ENCODE measurements around the gene CTCF. TPM values are rescaled to one million over a fixed set of nuclear protein-coding genes. Genes with fewer than 3 reads are reported as not detected.
A peak's percentile ranks its signal among the peaks of the same experiment; 100 is the strongest.
"Not testable (repeated sequence)": the region's sequence is repeated elsewhere in the genome, so short reads cannot be mapped to it uniquely, and the experiment has no call there.

Gene CTCF, protein sequence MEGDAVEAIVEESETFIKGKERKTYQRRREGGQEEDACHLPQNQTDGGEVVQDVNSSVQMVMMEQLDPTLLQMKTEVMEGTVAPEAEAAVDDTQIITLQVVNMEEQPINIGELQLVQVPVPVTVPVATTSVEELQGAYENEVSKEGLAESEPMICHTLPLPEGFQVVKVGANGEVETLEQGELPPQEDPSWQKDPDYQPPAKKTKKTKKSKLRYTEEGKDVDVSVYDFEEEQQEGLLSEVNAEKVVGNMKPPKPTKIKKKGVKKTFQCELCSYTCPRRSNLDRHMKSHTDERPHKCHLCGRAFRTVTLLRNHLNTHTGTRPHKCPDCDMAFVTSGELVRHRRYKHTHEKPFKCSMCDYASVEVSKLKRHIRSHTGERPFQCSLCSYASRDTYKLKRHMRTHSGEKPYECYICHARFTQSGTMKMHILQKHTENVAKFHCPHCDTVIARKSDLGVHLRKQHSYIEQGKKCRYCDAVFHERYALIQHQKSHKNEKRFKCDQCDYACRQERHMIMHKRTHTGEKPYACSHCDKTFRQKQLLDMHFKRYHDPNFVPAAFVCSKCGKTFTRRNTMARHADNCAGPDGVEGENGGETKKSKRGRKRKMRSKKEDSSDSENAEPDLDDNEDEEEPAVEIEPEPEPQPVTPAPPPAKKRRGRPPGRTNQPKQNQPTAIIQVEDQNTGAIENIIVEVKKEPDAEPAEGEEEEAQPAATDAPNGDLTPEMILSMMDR
- 30.3 and 34.7 TPM in 2 replicates for total RNA-seq (2014; rRNA removed)
- Bru-seq, nascent RNA = percentile 72 among the genes with signal in this experiment
- BruChase-seq, experiment 1, labeled RNA remaining after a 6-hour chase = percentile 83 among the genes with signal in this experiment
- percentile 72 among the genes with signal in this experiment for BruChase-seq, experiment 2, labeled RNA remaining after a 2-hour chase
- long read RNA-seq, transcript CTCF-201 (12 exons, 3,941 nt) = major isoform, 43 of 96 reads
- long read RNA-seq, transcript CTCF-217 (12 exons, 3,706 nt) = minor isoform, 8 of 96 reads
- long read RNA-seq, partial matches to known transcripts = 31 of 96 reads
- long read RNA-seq, other reads (novel, unspliced or antisense) = 6 of 96 reads

DNA sequence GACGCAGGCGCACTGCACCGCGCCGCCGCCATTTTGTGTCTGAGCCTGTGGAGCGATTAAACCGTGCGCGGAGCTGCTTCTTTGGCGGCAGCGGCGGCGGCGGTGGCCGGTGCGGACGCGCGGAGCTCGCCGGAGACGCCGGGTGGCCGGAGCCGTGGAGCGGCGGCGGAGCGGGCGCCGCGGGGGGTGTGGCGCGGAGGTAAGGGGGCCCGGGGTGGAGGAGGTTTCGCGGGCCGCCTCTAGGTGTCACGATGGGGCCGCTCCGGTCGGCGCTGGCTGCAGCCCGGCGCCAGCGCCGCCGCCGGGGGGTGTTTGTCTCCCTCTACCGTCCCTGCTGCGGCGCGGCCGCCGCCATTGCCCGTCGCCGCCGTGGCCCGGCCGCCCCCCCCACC lies at the start of gene CTCF:
TSS of gene CTCF (plus strand) at position 1 of the 392 bp plus-strand sequence. CDS start 48,307 bp downstream, outside the sequence.
- Histone ChIP-seq H4K20me1 (ENCODE audit: low read length) (peaks cover 23% of the 10 kb centered on the region), H3K9me2 (replicated peaks; ENCODE audit: low read length) (no peaks in the 10 kb centered on the region), H3K4me3 (ENCODE audit: low read length) (peak within 1 kb of the TSS; percentile 88), H3F3A (ENCODE audit: low read length, unreplicated experiment) (no peaks in the 10 kb centered on the region), H3K4me1 (ENCODE audit: insufficient read depth, low read length) (peaks cover 17% of the 10 kb centered on the region), H3K4me2 (ENCODE audit: low read length) (peak within 1 kb of the TSS; percentile 99), H3K27me3 (ENCODE audit: low read length) (no peaks in the 10 kb centered on the region), H2AFZ (ENCODE audit: low read length) (peak within 1 kb of the TSS; percentile 87), H3K36me3 (ENCODE audit: low read depth, low read length) (no peaks in the 10 kb centered on the region), H3K27ac (ENCODE audit: low read length) (peak within 1 kb of the TSS; percentile 87), H3K9ac (ENCODE audit: low read length) (peak within 1 kb of the TSS; percentile 98), H3K9me3 (ENCODE audit: low read length) (no peaks in the 10 kb centered on the region), H3K79me2 (ENCODE audit: low read length) (peaks cover 47% of the 10 kb centered on the region)
- intact Hi-C loops (cut with micrococcal nuclease) = loop anchor here (2.0 kb wide), 2 partner anchors 42 to 98 kb away; partner anchors contain the start of genes ACD and PARD6A
- BruUV-seq (replicated peaks) = no TSS peak
- peak; percentile 23; the same call in 1 of the 2 replicates for TF ChIP-seq CTCF (conservative IDR thresholded peaks at IDR 0.05; ENCODE audit: low read depth, low read length)
- TF ChIP-seq EZH2 (IDR thresholded peaks at IDR 0.05; ENCODE audit: low read length, unreplicated experiment) = no peak
- POLR2A ChIA-PET (ENCODE audit: unreplicated experiment) = interaction anchor here (0.8 to 1.3 kb wide), 2 partner anchors 41 to 274 kb away, joined by 7 to 16 read pairs; no protein-coding TSS in a partner anchor
- DNase-seq (peak; percentile 73), ATAC-seq (peak; percentile 52)
- CTCF ChIA-PET = interaction anchor here (0.6 to 2.5 kb wide), 4 partner anchors 16 to 98 kb away, joined by 3 to 19 read pairs (median 10); partner anchors contain the start of genes ACD and PARD6A

DNA sequence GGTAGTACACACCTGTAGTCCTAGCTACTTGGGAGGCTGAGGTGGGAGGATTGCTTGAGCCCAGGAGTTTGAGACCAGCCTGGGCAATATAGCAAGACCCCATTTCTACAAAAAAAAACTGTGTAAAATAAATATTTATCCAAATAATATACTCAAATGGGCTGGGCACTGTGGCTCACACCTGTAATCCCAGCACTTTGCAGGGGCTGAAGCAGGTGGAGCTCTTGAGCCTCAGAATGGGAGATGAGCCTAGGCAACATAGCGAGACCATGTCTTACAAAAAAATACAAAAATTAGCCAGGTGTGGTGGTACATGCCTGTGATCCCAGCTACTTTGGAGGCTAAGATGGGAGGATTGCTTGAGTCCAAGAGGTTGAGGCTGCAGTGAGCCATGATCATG lies 48.4 kb upstream of the CTCF start:
- peaks cover 12% of the 10 kb centered on the region for H3K4me1 ChIP-seq (ENCODE audit: insufficient read depth, low read length)
- H3K9me2 ChIP-seq (replicated peaks; ENCODE audit: low read length); H2AFZ ChIP-seq (ENCODE audit: low read length); H3K27me3 ChIP-seq (ENCODE audit: low read length); H3K27ac ChIP-seq (ENCODE audit: low read length); H3K9me3 ChIP-seq (ENCODE audit: low read length); H3K4me3 ChIP-seq (ENCODE audit: low read length); H3F3A ChIP-seq (ENCODE audit: low read length, unreplicated experiment); H4K20me1 ChIP-seq (ENCODE audit: low read length); H3K4me2 ChIP-seq (ENCODE audit: low read length); H3K9ac ChIP-seq (ENCODE audit: low read length); H3K36me3 ChIP-seq (ENCODE audit: low read depth, low read length); H3K79me2 ChIP-seq (ENCODE audit: low read length); BruUV-seq (replicated peaks): not testable (repeated sequence)
- DNase-seq = peak; percentile 22
- peak; percentile 39 for ATAC-seq
- ChIA-PET POLR2A (ENCODE audit: unreplicated experiment) (interaction anchor here (0.6 kb wide), 1 partner anchor 33 kb away, joined by 8 read pairs; the partner anchor contains the start of gene ATP6V0D1), CTCF (interaction anchor here (0.7 to 1.5 kb wide), 4 partner anchors 33 to 164 kb away, joined by 3 to 4 read pairs (median 3); partner anchors contain the start of genes ATP6V0D1 and HSD11B2)
- intact Hi-C loops (cut with micrococcal nuclease) = loop anchor here (1.0 kb wide), 1 partner anchor 20 kb away; no protein-coding TSS in a partner anchor

DNA sequence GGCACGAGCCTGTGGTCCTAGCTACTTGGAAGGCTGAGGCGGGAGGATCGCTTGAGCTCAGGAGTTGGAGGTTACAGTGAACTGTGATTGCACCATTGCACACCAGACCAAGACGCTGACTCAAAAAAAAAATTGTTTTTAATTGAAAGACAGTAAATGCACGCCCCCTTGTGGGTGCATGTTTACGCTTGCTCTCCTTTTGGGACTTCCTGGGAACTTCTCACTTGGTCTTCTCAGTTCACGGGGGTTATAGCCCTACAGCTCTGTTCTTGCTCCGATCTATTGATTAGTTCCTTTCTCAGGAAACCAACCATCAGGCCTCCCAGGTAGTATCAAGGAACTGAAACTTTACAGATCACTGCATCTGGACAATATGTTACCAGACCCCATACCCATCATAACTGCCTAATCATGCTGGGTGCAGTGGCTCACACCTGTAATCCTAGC lies 47.9 kb upstream of the CTCF start:
- Histone ChIP-seq H3K9ac (ENCODE audit: low read length) (no peak overlapping the region), H3K4me1 (ENCODE audit: insufficient read depth, low read length) (peaks cover 12% of the 10 kb centered on the region), H3K27me3 (ENCODE audit: low read length) (no peaks in the 10 kb centered on the region), H2AFZ (ENCODE audit: low read length) (no peak overlapping the region), H4K20me1 (ENCODE audit: low read length) (no peaks in the 10 kb centered on the region), H3K4me3 (ENCODE audit: low read length) (no peak overlapping the region), H3K36me3 (ENCODE audit: low read depth, low read length) (no peaks in the 10 kb centered on the region), H3K79me2 (ENCODE audit: low read length) (no peaks in the 10 kb centered on the region), H3K27ac (ENCODE audit: low read length) (no peak overlapping the region), H3K9me2 (replicated peaks; ENCODE audit: low read length) (no peaks in the 10 kb centered on the region), H3K4me2 (ENCODE audit: low read length) (no peak overlapping the region), H3F3A (ENCODE audit: low read length, unreplicated experiment) (no peaks in the 10 kb centered on the region), H3K9me3 (ENCODE audit: low read length) (no peaks in the 10 kb centered on the region)
- intact Hi-C loops (cut with micrococcal nuclease) = loop anchor here (1.0 kb wide), 1 partner anchor 20 kb away; no protein-coding TSS in a partner anchor
- DNase-seq (peak; percentile 85), ATAC-seq (peak; percentile 76)
- BruUV-seq (replicated peaks) = no TSS peak
- CTCF ChIA-PET = interaction anchor here (0.7 to 1.5 kb wide), 3 partner anchors 34 to 87 kb away, joined by 3 to 4 read pairs (median 3); partner anchors contain the start of genes ATP6V0D1 and HSD11B2
- POLR2A ChIA-PET (ENCODE audit: unreplicated experiment) = interaction anchor here (0.6 kb wide), 1 partner anchor 33 kb away, joined by 8 read pairs; the partner anchor contains the start of gene ATP6V0D1
- TF ChIP-seq CTCF (conservative IDR thresholded peaks at IDR 0.05; ENCODE audit: low read depth, low read length) (peak; percentile 66), EZH2phosphoT487 (IDR thresholded peaks at IDR 0.05; ENCODE audit: borderline replicate concordance, low read length) (no peak)
